Measurements from ENCODE around the gene PLIN4. TPM values are rescaled to one million over a fixed set of nuclear protein-coding genes. Genes with fewer than 3 reads are reported as not detected.

PLIN4 gene
- total RNA-seq, 1 experiment from 2014 or later: 2.3 TPM

DNA sequence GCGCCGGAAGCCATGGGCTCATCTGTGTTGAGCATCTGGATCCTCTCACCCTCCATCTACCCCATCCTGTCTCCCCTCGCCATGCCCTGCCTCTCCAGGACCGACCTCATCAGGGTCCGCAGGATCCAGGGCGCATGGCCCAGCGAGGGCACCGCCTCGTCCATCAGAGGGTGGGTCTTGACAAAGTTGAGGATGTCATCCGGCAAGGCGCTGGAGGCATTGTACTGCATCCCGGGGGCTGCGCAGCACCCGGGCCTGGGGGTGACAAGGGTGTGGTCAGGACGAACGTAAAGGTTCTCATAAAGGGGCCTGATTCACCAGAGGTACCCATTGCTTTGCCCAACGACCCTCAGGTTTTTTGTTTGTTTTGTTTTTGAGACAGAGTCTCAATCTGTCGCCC, 31.7 kb upstream of the PLIN4 start:
- H3K27me3 ChIP-seq (ENCODE audit: insufficient read depth, low read length): no peaks in the 10 kb centered on the region
- H3K4me2 ChIP-seq (ENCODE audit: low read length): no peak overlapping the region
- H3K4me1 ChIP-seq (ENCODE audit: control insufficient read depth in 1 of 2, insufficient read depth in 2 of 2, low read length in 2 of 2): no peaks in the 10 kb centered on the region
- RAD21 ChIA-PET (ENCODE audit: low non-redundant PET in 1 of 2, low total read pairs in 2 of 2, uncharacterized antibody in 2 of 2, unreplicated experiment in 2 of 2): no interaction called here
- no peak overlapping the region for H3K9ac ChIP-seq (ENCODE audit: low read length)
- no peaks in the 10 kb centered on the region for H3K9me3 ChIP-seq (ENCODE audit: control insufficient read depth in 1 of 2, insufficient read depth in 1 of 2, low read depth in 1 of 2, low read length in 2 of 2)
- intact Hi-C loops (cut with micrococcal nuclease): no loop called here
- no peak overlapping the region for H3K27ac ChIP-seq (ENCODE audit: low read depth, low read length)
- no peaks in the 10 kb centered on the region for H3K79me2 ChIP-seq (ENCODE audit: insufficient read depth, low read length)
- H3K36me3 ChIP-seq (ENCODE audit: control insufficient read depth in 1 of 2, insufficient read depth in 2 of 2, low read length in 2 of 2): peaks cover 23 to 45% of the 10 kb centered on the region in 2 experiments
- CTCF ChIA-PET: no interaction called here
- H4K20me1 ChIP-seq (ENCODE audit: insufficient read depth): no peaks in the 10 kb centered on the region
- BruUV-seq (replicated peaks): no TSS peak
- H3K4me3 ChIP-seq (replicated peaks in 1 of 2; ENCODE audit: low read depth in 1 of 2, low read length in 2 of 2): no peak overlapping the region
- no peak overlapping the region for H2AFZ ChIP-seq (ENCODE audit: low read depth, low read length, poor library complexity, severe bottlenecking)
- POLR2A ChIA-PET: interaction anchor here (0.6 kb wide), 1 partner anchor 562 kb away, joined by 3 read pairs; no protein-coding TSS in a partner anchor
- TF ChIP-seq SIN3A (IDR thresholded peaks at IDR 0.05; ENCODE audit: low read depth) (no peak), REST (IDR thresholded peaks at IDR 0.05; ENCODE audit: low read depth) (no peak), EGR1 (IDR thresholded peaks at IDR 0.05; ENCODE audit: low read depth) (no peak), FOSL1 (IDR thresholded peaks at IDR 0.05; ENCODE audit: low read depth) (no peak), YY1 (IDR thresholded peaks at IDR 0.05; ENCODE audit: extremely low read depth, insufficient replicate concordance, low read depth, low read length) (no peak), CBX3 (IDR thresholded peaks at IDR 0.05; ENCODE audit: low read depth) (no peak), JUND (IDR thresholded peaks at IDR 0.05) (no peak), ZFX (IDR thresholded peaks at IDR 0.05) (no peak), POLR2AphosphoS5 (IDR thresholded peaks at IDR 0.05; ENCODE audit: low read depth, low read length) (no peak), EZH2phosphoT487 (IDR thresholded peaks at IDR 0.05; ENCODE audit: borderline replicate concordance) (no peak), CEBPB (IDR thresholded peaks at IDR 0.05; ENCODE audit: low read depth) (no peak), TCF7L2 (IDR thresholded peaks at IDR 0.05; ENCODE audit: borderline replicate concordance, extremely low read depth, insufficient read depth, insufficient read length) (no peak), POLR2A (IDR thresholded peaks at IDR 0.05; ENCODE audit: borderline replicate concordance, extremely low read depth, insufficient read depth, insufficient read length) (no peak), RAD21 (IDR thresholded peaks at IDR 0.05; ENCODE audit: low read depth) (no peak), ZNF274 (IDR thresholded peaks at IDR 0.05; ENCODE audit: low read depth, low read length) (no peak), SRF (IDR thresholded peaks at IDR 0.05; ENCODE audit: low read depth) (no peak), SP1 (IDR thresholded peaks at IDR 0.05; ENCODE audit: low read depth) (no peak)
- TF ChIP-seq, protein P1, sequence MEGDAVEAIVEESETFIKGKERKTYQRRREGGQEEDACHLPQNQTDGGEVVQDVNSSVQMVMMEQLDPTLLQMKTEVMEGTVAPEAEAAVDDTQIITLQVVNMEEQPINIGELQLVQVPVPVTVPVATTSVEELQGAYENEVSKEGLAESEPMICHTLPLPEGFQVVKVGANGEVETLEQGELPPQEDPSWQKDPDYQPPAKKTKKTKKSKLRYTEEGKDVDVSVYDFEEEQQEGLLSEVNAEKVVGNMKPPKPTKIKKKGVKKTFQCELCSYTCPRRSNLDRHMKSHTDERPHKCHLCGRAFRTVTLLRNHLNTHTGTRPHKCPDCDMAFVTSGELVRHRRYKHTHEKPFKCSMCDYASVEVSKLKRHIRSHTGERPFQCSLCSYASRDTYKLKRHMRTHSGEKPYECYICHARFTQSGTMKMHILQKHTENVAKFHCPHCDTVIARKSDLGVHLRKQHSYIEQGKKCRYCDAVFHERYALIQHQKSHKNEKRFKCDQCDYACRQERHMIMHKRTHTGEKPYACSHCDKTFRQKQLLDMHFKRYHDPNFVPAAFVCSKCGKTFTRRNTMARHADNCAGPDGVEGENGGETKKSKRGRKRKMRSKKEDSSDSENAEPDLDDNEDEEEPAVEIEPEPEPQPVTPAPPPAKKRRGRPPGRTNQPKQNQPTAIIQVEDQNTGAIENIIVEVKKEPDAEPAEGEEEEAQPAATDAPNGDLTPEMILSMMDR (IDR thresholded peaks at IDR 0.05 in 2 of 3, conservative IDR thresholded peaks at IDR 0.05 in 1 of 3; ENCODE audit: borderline replicate concordance in 1 of 3, insufficient read depth in 1 of 3, low read depth in 2 of 3, low read length in 2 of 3): no peak
- TF ChIP-seq, protein P2, sequence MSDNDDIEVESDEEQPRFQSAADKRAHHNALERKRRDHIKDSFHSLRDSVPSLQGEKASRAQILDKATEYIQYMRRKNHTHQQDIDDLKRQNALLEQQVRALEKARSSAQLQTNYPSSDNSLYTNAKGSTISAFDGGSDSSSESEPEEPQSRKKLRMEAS (IDR thresholded peaks at IDR 0.05): no peak
- TF ChIP-seq, protein P3, sequence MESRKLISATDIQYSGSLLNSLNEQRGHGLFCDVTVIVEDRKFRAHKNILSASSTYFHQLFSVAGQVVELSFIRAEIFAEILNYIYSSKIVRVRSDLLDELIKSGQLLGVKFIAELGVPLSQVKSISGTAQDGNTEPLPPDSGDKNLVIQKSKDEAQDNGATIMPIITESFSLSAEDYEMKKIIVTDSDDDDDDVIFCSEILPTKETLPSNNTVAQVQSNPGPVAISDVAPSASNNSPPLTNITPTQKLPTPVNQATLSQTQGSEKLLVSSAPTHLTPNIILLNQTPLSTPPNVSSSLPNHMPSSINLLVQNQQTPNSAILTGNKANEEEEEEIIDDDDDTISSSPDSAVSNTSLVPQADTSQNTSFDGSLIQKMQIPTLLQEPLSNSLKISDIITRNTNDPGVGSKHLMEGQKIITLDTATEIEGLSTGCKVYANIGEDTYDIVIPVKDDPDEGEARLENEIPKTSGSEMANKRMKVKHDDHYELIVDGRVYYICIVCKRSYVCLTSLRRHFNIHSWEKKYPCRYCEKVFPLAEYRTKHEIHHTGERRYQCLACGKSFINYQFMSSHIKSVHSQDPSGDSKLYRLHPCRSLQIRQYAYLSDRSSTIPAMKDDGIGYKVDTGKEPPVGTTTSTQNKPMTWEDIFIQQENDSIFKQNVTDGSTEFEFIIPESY (IDR thresholded peaks at IDR 0.05; ENCODE audit: extremely low read depth, insufficient replicate concordance, low read length): no peak
- DNase-seq (ENCODE audit: low read depth, low spot score) (no peak), ATAC-seq (no peak)
- H3K9me2 ChIP-seq (ENCODE audit: insufficient read depth): no peaks in the 10 kb centered on the region
